ENCODE results near the gene CDH13. TPM values are rescaled to one million over a fixed set of nuclear protein-coding genes. Genes with fewer than 3 reads are reported as not detected.

Gene CDH13
- total and polyA plus RNA-seq, 9 of the 15 experiments (the other 6 are each of a cell fraction or from before 2014, with no cell fraction given) = 0.03 TPM; not detected in 8

GRCh38 chr16:82846806-82847205 is 220.0 kb downstream of the CDH13 start:
- H3K4me1 ChIP-seq (replicated peaks in 1 of 2; ENCODE audit: control insufficient read depth in 2 of 2, insufficient read depth in 2 of 2, low read length in 2 of 2) = no peaks in the 10 kb centered on the region
- ATAC-seq = no peak
- H3K9me3 ChIP-seq (replicated peaks; ENCODE audit: control insufficient read depth, insufficient read depth, low read depth, low read length) = 0 out of 2 replicates have a peak, but pooled peaks cover 2% of the 10 kb centered on the region
- H3K79me2 ChIP-seq (ENCODE audit: control insufficient read depth, insufficient read depth, low read length) = no peaks in the 10 kb centered on the region
- H3K4me2 ChIP-seq (ENCODE audit: insufficient read depth, low read length) = no peak overlapping the region
- WGBS (ENCODE audit: insufficient coverage, low coverage, missing lambda C conversion rate) = 0% methylated on average over 1 of the region's 1 CpG
- no peak for FAIRE-seq
- no peak overlapping the region for H3K4me3 ChIP-seq
- no peaks in the 10 kb centered on the region for H3K9me1 ChIP-seq (ENCODE audit: control insufficient read depth, insufficient read depth, low read length)
- H2AFZ ChIP-seq (ENCODE audit: low read depth, low read length) = no peak overlapping the region
- no peak for DNase-seq (ENCODE audit: extremely low read depth in 1 of 4, low spot score in 3 of 4)
- intact Hi-C loops (cut with micrococcal nuclease) (no loop called here), in situ Hi-C loops (cut with MboI) (no loop called here)
- no peaks in the 10 kb centered on the region for H4K20me1 ChIP-seq (replicated peaks; ENCODE audit: control insufficient read depth, insufficient read depth, low read length)
- H3K27ac ChIP-seq (ENCODE audit: extremely low read depth, low read depth, low read length) = no peak overlapping the region
- H3K36me3 ChIP-seq (ENCODE audit: control insufficient read depth, insufficient read depth, low read length) = no peaks in the 10 kb centered on the region
- CTCF ChIA-PET (ENCODE audit: low intra/inter-chr PET ratio) = no interaction called here
- no peak overlapping the region for H3K9ac ChIP-seq (ENCODE audit: insufficient read depth in 1 of 2, low read depth in 2 of 2, low read length in 2 of 2)
- BruUV-seq (replicated peaks) = no TSS peak
- POLR2A ChIA-PET = no interaction called here
- no peaks in the 10 kb centered on the region for H3K27me3 ChIP-seq (ENCODE audit: control insufficient read depth in 2 of 2, insufficient read depth in 2 of 2, low read length in 2 of 2)
- TF ChIP-seq SMAD2 (IDR thresholded peaks at IDR 0.05; ENCODE audit: low read depth, low read length) = no peak
- no peak for TF ChIP-seq SETDB1 (IDR thresholded peaks at IDR 0.05; ENCODE audit: low read length)
- no peak for TF ChIP-seq C11orf30 (IDR thresholded peaks at IDR 0.05; ENCODE audit: low read depth)
- TF ChIP-seq, protein P1, sequence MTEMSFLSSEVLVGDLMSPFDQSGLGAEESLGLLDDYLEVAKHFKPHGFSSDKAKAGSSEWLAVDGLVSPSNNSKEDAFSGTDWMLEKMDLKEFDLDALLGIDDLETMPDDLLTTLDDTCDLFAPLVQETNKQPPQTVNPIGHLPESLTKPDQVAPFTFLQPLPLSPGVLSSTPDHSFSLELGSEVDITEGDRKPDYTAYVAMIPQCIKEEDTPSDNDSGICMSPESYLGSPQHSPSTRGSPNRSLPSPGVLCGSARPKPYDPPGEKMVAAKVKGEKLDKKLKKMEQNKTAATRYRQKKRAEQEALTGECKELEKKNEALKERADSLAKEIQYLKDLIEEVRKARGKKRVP (CRISPR knock-in tag; IDR thresholded peaks at IDR 0.05) = no peak
- TF ChIP-seq HEY1 (CRISPR knock-in tag; IDR thresholded peaks at IDR 0.05; ENCODE audit: borderline replicate concordance) = no peak
- TF ChIP-seq CEBPZ (IDR thresholded peaks at IDR 0.05; ENCODE audit: borderline replicate concordance, low read depth, low read length) = no peak
- TF ChIP-seq KAT2B (IDR thresholded peaks at IDR 0.05; ENCODE audit: low read depth, low read length) = no peak
- no peak for TF ChIP-seq TBL1XR1 (IDR thresholded peaks at IDR 0.05; ENCODE audit: low read length in 2 of 2)
- TF ChIP-seq THRAP3 (IDR thresholded peaks at IDR 0.05; ENCODE audit: borderline replicate concordance) = no peak
- TF ChIP-seq ZNF140 (CRISPR knock-in tag; IDR thresholded peaks at IDR 0.05) = no peak
- TF ChIP-seq, protein P2, sequence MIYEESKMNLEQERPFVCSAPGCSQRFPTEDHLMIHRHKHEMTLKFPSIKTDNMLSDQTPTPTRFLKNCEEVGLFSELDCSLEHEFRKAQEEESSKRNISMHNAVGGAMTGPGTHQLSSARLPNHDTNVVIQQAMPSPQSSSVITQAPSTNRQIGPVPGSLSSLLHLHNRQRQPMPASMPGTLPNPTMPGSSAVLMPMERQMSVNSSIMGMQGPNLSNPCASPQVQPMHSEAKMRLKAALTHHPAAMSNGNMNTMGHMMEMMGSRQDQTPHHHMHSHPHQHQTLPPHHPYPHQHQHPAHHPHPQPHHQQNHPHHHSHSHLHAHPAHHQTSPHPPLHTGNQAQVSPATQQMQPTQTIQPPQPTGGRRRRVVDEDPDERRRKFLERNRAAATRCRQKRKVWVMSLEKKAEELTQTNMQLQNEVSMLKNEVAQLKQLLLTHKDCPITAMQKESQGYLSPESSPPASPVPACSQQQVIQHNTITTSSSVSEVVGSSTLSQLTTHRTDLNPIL (CRISPR knock-in tag; IDR thresholded peaks at IDR 0.05) = no peak
- TF ChIP-seq IRF2 (CRISPR knock-in tag; IDR thresholded peaks at IDR 0.05) = no peak
- TF ChIP-seq ZNF311 (CRISPR knock-in tag; IDR thresholded peaks at IDR 0.05) = no peak
- TF ChIP-seq NR4A1 (CRISPR knock-in tag; IDR thresholded peaks at IDR 0.05) = no peak
- TF ChIP-seq NR4A1 (tag; IDR thresholded peaks at IDR 0.05) = no peak
- TF ChIP-seq ILF3 (IDR thresholded peaks at IDR 0.05; ENCODE audit: borderline replicate concordance) = no peak
- TF ChIP-seq, protein P3, sequence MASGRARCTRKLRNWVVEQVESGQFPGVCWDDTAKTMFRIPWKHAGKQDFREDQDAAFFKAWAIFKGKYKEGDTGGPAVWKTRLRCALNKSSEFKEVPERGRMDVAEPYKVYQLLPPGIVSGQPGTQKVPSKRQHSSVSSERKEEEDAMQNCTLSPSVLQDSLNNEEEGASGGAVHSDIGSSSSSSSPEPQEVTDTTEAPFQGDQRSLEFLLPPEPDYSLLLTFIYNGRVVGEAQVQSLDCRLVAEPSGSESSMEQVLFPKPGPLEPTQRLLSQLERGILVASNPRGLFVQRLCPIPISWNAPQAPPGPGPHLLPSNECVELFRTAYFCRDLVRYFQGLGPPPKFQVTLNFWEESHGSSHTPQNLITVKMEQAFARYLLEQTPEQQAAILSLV (tag; IDR thresholded peaks at IDR 0.05) = no peak
- TF ChIP-seq EHMT2 (IDR thresholded peaks at IDR 0.05) = no peak

Data from K562 (cell line).